Breast epithelium (tissue), 3 donors: Measurements from ENCODE around the gene AOAH.

ENCODE experiments used
- POLR2A ChIP-seq: fragments of 450-650 bp; IDR thresholded peaks from one replicate; pipeline ENCODE4 v1.6.1; 2016; ENCODE audit warnings: antibody characterized with exemption, mild to moderate bottlenecking, moderate library complexity
- POLR2AphosphoS5 ChIP-seq, 3 donors: sonication (generic); formaldehyde crosslinking; IDR thresholded peaks; one replicate each; pipeline ENCODE4 v1.6.1; 2017; ENCODE audit warnings: antibody characterized with exemption in 3 of 3
- TF ChIP-seq, protein P1 (sequence below), 3 donors: fragments of 450-650 bp; IDR thresholded peaks; one replicate each; pipeline ENCODE4 v1.5.1; 2016 to 2017; ENCODE audit warnings: antibody characterized with exemption in 3 of 3, mild to moderate bottlenecking in 3 of 3, moderate library complexity in 3 of 3

DNA sequence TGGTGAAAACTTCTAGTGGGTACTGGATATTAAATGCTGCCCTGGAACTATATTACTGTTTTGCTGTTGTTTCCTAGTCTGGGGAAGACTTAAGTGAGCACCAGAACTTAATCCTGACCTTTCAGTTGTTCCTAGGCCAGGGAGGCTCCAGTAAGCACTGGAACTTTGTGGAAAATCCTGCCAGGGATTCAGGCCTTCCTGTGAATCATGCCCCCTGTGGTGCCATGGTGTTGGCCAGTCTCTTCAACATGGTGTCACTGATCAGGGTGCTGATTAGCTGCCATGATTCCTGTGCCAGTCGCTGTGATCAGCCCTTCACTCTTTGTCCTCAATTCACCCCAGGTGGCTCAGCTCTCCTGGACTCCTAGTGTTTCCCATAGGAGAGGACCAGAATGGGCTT lies 8.5 kb upstream of the AOAH start:
- TF ChIP-seq, protein P1, sequence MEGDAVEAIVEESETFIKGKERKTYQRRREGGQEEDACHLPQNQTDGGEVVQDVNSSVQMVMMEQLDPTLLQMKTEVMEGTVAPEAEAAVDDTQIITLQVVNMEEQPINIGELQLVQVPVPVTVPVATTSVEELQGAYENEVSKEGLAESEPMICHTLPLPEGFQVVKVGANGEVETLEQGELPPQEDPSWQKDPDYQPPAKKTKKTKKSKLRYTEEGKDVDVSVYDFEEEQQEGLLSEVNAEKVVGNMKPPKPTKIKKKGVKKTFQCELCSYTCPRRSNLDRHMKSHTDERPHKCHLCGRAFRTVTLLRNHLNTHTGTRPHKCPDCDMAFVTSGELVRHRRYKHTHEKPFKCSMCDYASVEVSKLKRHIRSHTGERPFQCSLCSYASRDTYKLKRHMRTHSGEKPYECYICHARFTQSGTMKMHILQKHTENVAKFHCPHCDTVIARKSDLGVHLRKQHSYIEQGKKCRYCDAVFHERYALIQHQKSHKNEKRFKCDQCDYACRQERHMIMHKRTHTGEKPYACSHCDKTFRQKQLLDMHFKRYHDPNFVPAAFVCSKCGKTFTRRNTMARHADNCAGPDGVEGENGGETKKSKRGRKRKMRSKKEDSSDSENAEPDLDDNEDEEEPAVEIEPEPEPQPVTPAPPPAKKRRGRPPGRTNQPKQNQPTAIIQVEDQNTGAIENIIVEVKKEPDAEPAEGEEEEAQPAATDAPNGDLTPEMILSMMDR (IDR thresholded peaks at IDR 0.05) = no peak
- TF ChIP-seq POLR2A (no peak), POLR2AphosphoS5 (IDR thresholded peaks at IDR 0.05) (no peak)
